A549 (cell line): Measurements from ENCODE around the gene BRAP.

Experiments used
- BHLHE40 ChIP-seq: IDR thresholded peaks from 2 replicates; pipeline ENCODE4 v1.6.1; 2012; ENCODE audit warnings: low read depth, low read length, inconsistent platforms
- CTCF ChIP-seq: fragments of >200 bp; sonication (Bioruptor Twin); formaldehyde crosslinking; IDR thresholded peaks from 3 replicates; pipeline ENCODE4 v1.5.1; 2016
- HOXA7 ChIP-seq: fragments of 250-450 bp; sonication (Bioruptor Pico); IDR thresholded peaks from 2 replicates; pipeline ENCODE4 v1.5.0; 2020; ENCODE audit warnings: mild to moderate bottlenecking, moderate library complexity
- MAZ ChIP-seq: fragments of 150-350 bp; IDR thresholded peaks from 2 replicates; pipeline ENCODE4 v1.6.1; 2014; ENCODE audit warnings: antibody characterized with exemption, low read depth, low read length, borderline replicate concordance
- PBX3 ChIP-seq: IDR thresholded peaks from 2 replicates; pipeline ENCODE4 v1.6.1; 2012

- no peak for TF ChIP-seq HOXA7
- no peak for TF ChIP-seq CTCF
- TF ChIP-seq PBX3 = no peak
- TF ChIP-seq BHLHE40 = no peak
- no peak for TF ChIP-seq MAZ
These were observed 47.7 kb upstream of the BRAP start for GRCh38 chr12:111733340-111733915.
